Adrenal gland (tissue), 12 donors: Measurements from ENCODE around the gene ABCC4. TPM values are rescaled to one million over a fixed set of nuclear protein-coding genes. Genes with fewer than 3 reads are reported as not detected.

ENCODE experiments used
- DNase-seq, 7 donors: peaks; one replicate each; pipeline ENCODE4 v3.0.0-alpha.2; 2019 to 2020
- H3K27ac ChIP-seq, 5 donors: fragments of 200-600 bp; sonication (generic) in 4 of 5; 1 replicate in 3 of 5; 2 replicates in 2 of 5; pipeline versions ENCODE4 v1.5.1 to v1.8.0; 2016 to 2020; ENCODE audit warnings: mild to moderate bottlenecking in 1 of 5
- H3K27me3 ChIP-seq: fragments of 200-600 bp; 2 replicates; pipeline ENCODE4 v1.8.0; 2021
- H3K36me3 ChIP-seq, 2 donors: fragments of 200-600 bp; replicated peaks in 1 of 2; 1 replicate in 1 of 2; 2 replicates in 1 of 2; pipeline versions ENCODE4 v1.5.1 to v1.8.0; 2018 to 2022
- H3K4me1 ChIP-seq, 2 donors: fragments of 200-600 bp; replicated peaks in 1 of 2; 1 replicate in 1 of 2; 2 replicates in 1 of 2; pipeline versions ENCODE4 v1.5.1 to v1.8.0; 2018 to 2021
- H3K4me3 ChIP-seq, 4 donors: fragments of 200-600 bp; sonication (generic) in 3 of 4; one replicate each; pipeline ENCODE4 v1.5.1; 2016 to 2018
- H3K9me3 ChIP-seq, 3 donors: fragments of 200-600 bp; sonication (generic) in 1 of 3; replicated peaks in 1 of 3; 1 replicate in 2 of 3; 2 replicates in 1 of 3; pipeline versions ENCODE4 v1.5.1 to v1.8.0; 2016 to 2021
- CTCF ChIP-seq, 6 experiments: fragments of 450-650 bp in 4 of 6; fragments of 200-600 bp in 2 of 6; sonication (generic) in 1 of 6; IDR thresholded peaks; 1 replicate in 5 of 6; 2 replicates in 1 of 6; pipeline versions ENCODE4 v1.5.1 to v1.8.0; 2016 to 2021; ENCODE audit warnings: antibody characterized with exemption in 6 of 6, mild to moderate bottlenecking in 2 of 6, moderate library complexity in 1 of 6
- POLR2A ChIP-seq, 2 donors: fragments of 450-650 bp; IDR thresholded peaks; one replicate each; pipeline ENCODE4 v1.6.1; 2017; ENCODE audit warnings: antibody characterized with exemption in 2 of 2, mild to moderate bottlenecking in 2 of 2, moderate library complexity in 1 of 2
- WGBS, 4 donors: extraction: QIAGEN DNeasy Blood & Tissue Kit in 2 of 4; methylation state at CpG; one replicate each; pipeline versions ENCODE4 v1.1.5 to v1.1.7; 2013 to 2017; 5-methylcytosine and 5-hydroxymethylcytosine counted together
- intact Hi-C, 2 donors: fragments of 100-400 bp; cut with DNase I; formaldehyde crosslinking; loops; one replicate each; pipeline versions ENCODE4 v1.14.1 to v1.15.0; 2022 to 2023
- polyA plus RNA-seq, 3 donors: library from polyadenylated mRNA; stranded (reverse); fragments of 200-250 nt in 2 of 3; fragments of 350-450 nt in 1 of 3; fragmentation: Illumina TruSeq in 1 of 3; extraction: RNeasy Lipid Tissue Mini Kit (QIAGEN cat#74804) in 1 of 3; gene quantifications; one replicate each; pipeline ENCODE4 v1.2.3, GENCODE V29; 2013 to 2014
- total RNA-seq, 9 donors: library from RNA; depleted of rRNA in 4 of 9; stranded (reverse); fragments of >200 nt in 4 of 9; fragments of 120-200 nt in 1 of 9; fragmentation: NEBNext Ultra II Directional in 1 of 9; extraction: Animal tissue kit (Norgen Biotek cat#: 25700) in 1 of 9; gene quantifications; one replicate each; pipeline versions ENCODE4 v1.1.0 to v1.2.4, GENCODE V29; 2013 to 2023
- donor health status: healthy with polysubstance abuse.
- donor health status: Bipolar disorder and iron deficiency.
- donor health status: DM: yes; HTN: yes; CAD: no.
- donor health status: DM: no; HTN: no; CAD: no.
- donor health status: DM: no; HTN: no; CAD: no.
- donor health status: DM: yes; HTN: yes; CAD: no.

Gene ABCC4
- total and polyA plus RNA-seq, 12 donors = 0.56 to 6.6 (median 3.4) TPM

- H3K27ac ChIP-seq = no peak overlapping the region
- no peaks in the 10 kb centered on the region for H3K9me3 ChIP-seq
- intact Hi-C loops = loop anchor here in 1 of 2 donors (10.0 kb wide), 1 partner anchor 470 kb away; no protein-coding TSS in a partner anchor
- no peak overlapping the region for H3K4me3 ChIP-seq
- 57 to 79% (median 70%) methylated on average over 3 of the region's 3 CpGs for WGBS, 4 donors
- no peaks in the 10 kb centered on the region for H3K4me1 ChIP-seq
- no peaks in the 10 kb centered on the region for H3K36me3 ChIP-seq
- no peak for DNase-seq
- H3K27me3 ChIP-seq = no peaks in the 10 kb centered on the region
- TF ChIP-seq POLR2A (IDR thresholded peaks at IDR 0.05) = no peak
- TF ChIP-seq CTCF (IDR thresholded peaks at IDR 0.05) = no peak
Observed at GRCh38 chr13:95154413-95154886, 146.8 kb downstream of the ABCC4 start.

GRCh38 chr13:95153647-95154412 is 147.4 kb downstream of the ABCC4 start:
- no peaks in the 10 kb centered on the region for H3K4me1 ChIP-seq
- 60 to 71% (median 64%) methylated on average over 7 of the region's 7 CpGs for WGBS, 4 donors
- no peaks in the 10 kb centered on the region for H3K9me3 ChIP-seq
- H3K27ac ChIP-seq = no peak overlapping the region
- intact Hi-C loops = loop anchor here in 1 of 2 donors (10.0 kb wide), 1 partner anchor 469 kb away; no protein-coding TSS in a partner anchor
- H3K4me3 ChIP-seq = no peak overlapping the region
- no peak for DNase-seq
- TF ChIP-seq POLR2A (IDR thresholded peaks at IDR 0.05) (no peak), CTCF (IDR thresholded peaks at IDR 0.05) (no peak)
- no peaks in the 10 kb centered on the region for H3K27me3 ChIP-seq
- no peaks in the 10 kb centered on the region for H3K36me3 ChIP-seq

DNA sequence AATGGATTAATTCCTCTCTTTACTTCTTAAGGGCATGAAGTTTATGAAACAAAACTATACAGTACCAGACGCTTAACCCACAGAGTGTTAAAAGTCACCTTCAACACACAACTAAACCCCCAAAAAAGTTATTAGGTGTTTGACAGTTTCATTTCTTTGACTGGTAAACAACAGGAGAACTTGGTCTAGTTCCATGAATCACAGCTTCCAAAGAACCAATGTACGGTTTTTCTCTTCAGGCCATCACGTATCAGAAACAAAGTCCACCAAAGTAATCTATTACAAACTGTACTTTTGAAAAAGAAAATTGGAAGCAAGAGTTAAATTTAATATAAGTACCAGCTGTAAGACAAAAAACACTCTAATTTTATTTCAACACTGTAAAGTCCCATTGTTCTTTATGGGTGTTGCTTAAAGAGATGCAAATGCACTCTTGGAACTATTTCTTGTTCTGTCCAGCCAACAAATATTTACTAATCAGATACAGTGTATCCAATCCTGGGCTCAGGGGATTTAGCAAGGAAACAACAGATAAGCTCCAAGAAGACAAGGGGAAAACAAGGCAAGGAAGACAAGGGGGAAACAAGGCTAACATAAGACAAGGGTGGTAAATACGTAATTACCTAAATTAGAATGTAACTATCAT is 149.2 kb downstream of the ABCC4 start:
- H3K4me3 ChIP-seq = no peak overlapping the region
- intact Hi-C loops = loop anchor here in 1 of 2 donors (10.0 kb wide), 1 partner anchor 467 kb away; no protein-coding TSS in a partner anchor
- no peaks in the 10 kb centered on the region for H3K9me3 ChIP-seq
- WGBS, 4 donors = 85 to 93% (median 89%) methylated on average over 4 of the region's 4 CpGs
- no peak overlapping the region for H3K27ac ChIP-seq
- no peak for DNase-seq
- no peaks in the 10 kb centered on the region for H3K36me3 ChIP-seq
- no peaks in the 10 kb centered on the region for H3K4me1 ChIP-seq
- no peak for TF ChIP-seq POLR2A (IDR thresholded peaks at IDR 0.05)
- TF ChIP-seq CTCF (IDR thresholded peaks at IDR 0.05) = no peak
- H3K27me3 ChIP-seq = no peaks in the 10 kb centered on the region

DNA sequence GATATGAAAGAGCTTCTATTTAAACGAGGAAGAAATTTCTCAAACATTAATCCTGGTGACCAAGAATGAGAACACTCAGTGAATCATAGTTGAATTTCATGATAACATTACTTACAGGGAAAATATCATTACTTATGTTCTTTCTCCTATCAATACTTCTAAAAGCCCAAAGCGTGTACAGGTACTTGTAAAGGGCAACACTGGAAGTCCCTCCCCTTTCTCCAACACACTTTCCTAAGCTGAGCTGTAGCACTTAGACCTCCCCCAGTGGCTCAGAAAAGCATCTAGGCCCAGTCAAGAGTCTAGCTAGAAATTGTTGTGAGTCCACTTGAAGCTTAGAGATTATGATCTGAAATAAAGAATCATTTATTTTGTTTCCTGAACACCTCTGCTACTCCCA is 150.7 kb downstream of the ABCC4 start:
- DNase-seq = no peak

More for the DNA sequence above, 150.7 kb downstream of the ABCC4 start:
- H3K36me3 ChIP-seq = no peaks in the 10 kb centered on the region
- H3K27ac ChIP-seq = no peak overlapping the region
- no peak for TF ChIP-seq CTCF (IDR thresholded peaks at IDR 0.05)
- no peak for TF ChIP-seq POLR2A (IDR thresholded peaks at IDR 0.05)
- intact Hi-C loops = loop anchor here in 1 of 2 donors (10.0 kb wide), 1 partner anchor 466 kb away; no protein-coding TSS in a partner anchor
- H3K9me3 ChIP-seq = no peaks in the 10 kb centered on the region
- WGBS, 4 donors = 54 to 77% (median 64%) methylated on average over 2 of the region's 2 CpGs
- no peaks in the 10 kb centered on the region for H3K27me3 ChIP-seq
- no peaks in the 10 kb centered on the region for H3K4me1 ChIP-seq
- H3K4me3 ChIP-seq = no peak overlapping the region
